A549 (cell line): ENCODE results near the gene PCDHA1. TPM values are rescaled to one million over a fixed set of nuclear protein-coding genes. Genes with fewer than 3 reads are reported as not detected.

ENCODE experiments used
- ATAC-seq, 2 experiments: fragments of 200-7000 bp in 1 of 2; fragments of >200 bp in 1 of 2; cut with Nextera tagmentation in 1 of 2; cut with Tn5 transposase in 1 of 2; 3 replicates each; pipeline versions ENCODE4 v1.8.0 to v1.9.1; 2018 to 2020; ENCODE audit warnings: mild to moderate bottlenecking in 1 of 2, moderate library complexity in 1 of 2
- CTCF ChIA-PET: fragments of 300-600 bp; sonication (Branson Sonifier 250); formaldehyde crosslinking; extraction: SDS; loops from one replicate; lab custom pipeline; 2021; ENCODE audit warnings: antibody characterized with exemption, inconsistent platforms; lab: Yijun Ruan, JAX
- POLR2A ChIA-PET: fragments of 350-600 bp; formaldehyde crosslinking; extraction: SDS; loops from one replicate; lab custom pipeline; 2021; ENCODE audit warnings: antibody characterized with exemption, inconsistent platforms; lab: Yijun Ruan, JAX
- DNase-seq, 2 experiments: peaks; one replicate each; pipeline versions ENCODE4 v3.0.0 to v3.0.0-alpha.2; 2011 to 2016; ENCODE audit warnings: low read depth in 1 of 2, low spot score in 1 of 2
- FAIRE-seq: peaks from 2 replicates; lab custom pipeline; 2011; peaks lifted over from hg19 to GRCh38; lab: Jason Lieb, UNC
- H3K27ac ChIP-seq, 2 experiments: fragments of >200 bp; sonication (Bioruptor Twin); formaldehyde crosslinking; 3 replicates each; pipeline ENCODE4 v1.5.1; 2016 to 2017
- H3K4me1 ChIP-seq: fragments of >200 bp; sonication (Bioruptor Twin); formaldehyde crosslinking; 3 replicates; pipeline ENCODE4 v1.6.1; 2016
- H3K4me2 ChIP-seq: fragments of >200 bp; sonication (Bioruptor Twin); formaldehyde crosslinking; 3 replicates; pipeline ENCODE4 v1.6.1; 2016
- H3K4me3 ChIP-seq: fragments of >200 bp; sonication (Bioruptor Twin); formaldehyde crosslinking; 3 replicates; pipeline ENCODE4 v1.5.1; 2016
- H3K9me3 ChIP-seq: fragments of >200 bp; sonication (Bioruptor Twin); formaldehyde crosslinking; 3 replicates; pipeline ENCODE4 v1.6.1; 2016
- BHLHE40 ChIP-seq: IDR thresholded peaks from 2 replicates; pipeline ENCODE4 v1.6.1; 2012; ENCODE audit warnings: low read depth, low read length, inconsistent platforms
- CEBPB ChIP-seq, 2 experiments: fragments of >200 bp in 1 of 2; sonication (Bioruptor Twin) in 1 of 2; formaldehyde crosslinking in 1 of 2; IDR thresholded peaks; 2 replicates each; pipeline ENCODE4 v1.6.1; 2012 to 2016
- EP300 ChIP-seq, 2 experiments: fragments of >200 bp; sonication (Bioruptor Twin); formaldehyde crosslinking; IDR thresholded peaks; 2 replicates in 1 of 2; 3 replicates in 1 of 2; pipeline ENCODE4 v1.6.1; 2016 to 2017
- HEYL ChIP-seq: fragments of 250-450 bp; sonication (Bioruptor Pico); IDR thresholded peaks from 2 replicates; pipeline ENCODE4 v1.8.0; 2021; ENCODE audit warnings: mild to moderate bottlenecking, moderate library complexity
- HOXA7 ChIP-seq: fragments of 250-450 bp; sonication (Bioruptor Pico); IDR thresholded peaks from 2 replicates; pipeline ENCODE4 v1.5.0; 2020; ENCODE audit warnings: mild to moderate bottlenecking, moderate library complexity
- JUN ChIP-seq, 2 experiments: fragments of >200 bp; sonication (Bioruptor Twin); formaldehyde crosslinking; IDR thresholded peaks; 2 replicates in 1 of 2; 3 replicates in 1 of 2; pipeline ENCODE4 v1.6.1; 2016 to 2017
- KDM5A ChIP-seq: fragments of 200-600 bp; sonication (generic); IDR thresholded peaks from 2 replicates; pipeline ENCODE4 v1.6.1; 2016; ENCODE audit warnings: antibody characterized with exemption, mild to moderate bottlenecking
- MAZ ChIP-seq: fragments of 150-350 bp; IDR thresholded peaks from 2 replicates; pipeline ENCODE4 v1.6.1; 2014; ENCODE audit warnings: antibody characterized with exemption, low read depth, low read length, borderline replicate concordance
- NR3C1 ChIP-seq: fragments of >200 bp; sonication (Bioruptor Twin); formaldehyde crosslinking; IDR thresholded peaks from 3 replicates; pipeline ENCODE4 v1.6.1; 2017
- POLR2A ChIP-seq: IDR thresholded peaks from 2 replicates; pipeline ENCODE4 v1.6.1; 2012; ENCODE audit warnings: mild to moderate bottlenecking, low read length
- RCOR1 ChIP-seq: fragments of 150-350 bp; IDR thresholded peaks from 2 replicates; pipeline ENCODE4 v1.6.1; 2014; ENCODE audit warnings: antibody characterized with exemption, low read length, low read depth
- RFX5 ChIP-seq: fragments of 450-650 bp; IDR thresholded peaks from 2 replicates; pipeline ENCODE4 v1.7.1; 2014; ENCODE audit warnings: antibody characterized with exemption, mild to moderate bottlenecking, moderate library complexity
- SREBF2 ChIP-seq: fragments of 450-650 bp; IDR thresholded peaks from 2 replicates; pipeline ENCODE4 v1.6.1; 2014; ENCODE audit warnings: mild to moderate bottlenecking, moderate library complexity
- ZNF302 ChIP-seq: fragments of 250-450 bp; sonication (Bioruptor Pico); IDR thresholded peaks from 2 replicates; pipeline ENCODE4 v1.9.0; 2021; ENCODE audit warnings: inconsistent platforms, mild to moderate bottlenecking, moderate library complexity
- ZSCAN20 ChIP-seq: fragments of 250-450 bp; sonication (Bioruptor Pico); IDR thresholded peaks from 2 replicates; pipeline ENCODE4 v1.8.0; 2022; ENCODE audit warnings: mild to moderate bottlenecking, moderate library complexity
- WGBS: methylation state at CpG from one replicate; pipeline ENCODE4 v1.1.6; 2017; ENCODE audit errors: missing lambda C conversion rate; 5-methylcytosine and 5-hydroxymethylcytosine counted together
- polyA plus RNA-seq, 4 experiments: library from polyadenylated mRNA; depleted of rRNA in 3 of 4; stranded (reverse); fragments of >200 nt; fragmentation: RNase III in 1 of 4; extraction: RNeasy Plus Mini Kit Qiagen cat#74134 plus additional on column Dnase treatment in 1 of 4; gene quantifications; 2 replicates in 3 of 4; 3 replicates in 1 of 4; pipeline ENCODE4 v1.2.3, GENCODE V29; 2011 to 2017
- TF ChIP-seq, protein P1 (sequence below): fragments of >200 bp; sonication (Bioruptor Twin); formaldehyde crosslinking; IDR thresholded peaks from 3 replicates; pipeline ENCODE4 v1.5.1; 2016
- TF ChIP-seq, protein P2 (sequence below): fragments of >200 bp; sonication (Bioruptor Twin); formaldehyde crosslinking; IDR thresholded peaks from 2 replicates; pipeline ENCODE4 v1.6.1; 2016
- TF ChIP-seq, protein P3 (sequence below): fragments of 200-600 bp; sonication (generic); IDR thresholded peaks from 2 replicates; pipeline ENCODE4 v1.6.1; 2016; ENCODE audit warnings: antibody characterized with exemption, mild to moderate bottlenecking, moderate library complexity

Gene PCDHA1
- polyA plus RNA-seq, 2 of the 4 experiments (the other 2 are of a cell fraction) = 0.13 to 0.52 TPM

DNA sequence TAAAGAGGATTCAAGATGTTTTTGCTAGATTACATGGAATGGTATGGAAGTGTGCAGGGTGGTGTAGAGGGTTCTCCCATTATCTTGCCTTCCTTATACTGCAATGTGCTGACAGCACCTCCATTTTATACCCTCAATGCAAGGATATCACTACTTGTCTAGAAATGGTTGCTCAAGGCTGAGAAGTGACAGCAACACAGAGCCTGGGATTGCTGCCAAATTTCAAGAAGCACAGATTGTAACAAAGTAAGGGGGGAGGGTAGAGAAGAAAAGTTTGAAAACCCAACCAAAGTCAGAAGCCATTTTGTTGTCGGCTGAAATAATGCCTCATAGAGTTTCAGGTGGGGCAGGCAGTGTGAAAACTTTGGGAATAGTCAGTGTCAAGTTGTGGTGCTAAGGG, 210.1 kb downstream of the PCDHA1 start (continued):
- TF ChIP-seq, protein P1, sequence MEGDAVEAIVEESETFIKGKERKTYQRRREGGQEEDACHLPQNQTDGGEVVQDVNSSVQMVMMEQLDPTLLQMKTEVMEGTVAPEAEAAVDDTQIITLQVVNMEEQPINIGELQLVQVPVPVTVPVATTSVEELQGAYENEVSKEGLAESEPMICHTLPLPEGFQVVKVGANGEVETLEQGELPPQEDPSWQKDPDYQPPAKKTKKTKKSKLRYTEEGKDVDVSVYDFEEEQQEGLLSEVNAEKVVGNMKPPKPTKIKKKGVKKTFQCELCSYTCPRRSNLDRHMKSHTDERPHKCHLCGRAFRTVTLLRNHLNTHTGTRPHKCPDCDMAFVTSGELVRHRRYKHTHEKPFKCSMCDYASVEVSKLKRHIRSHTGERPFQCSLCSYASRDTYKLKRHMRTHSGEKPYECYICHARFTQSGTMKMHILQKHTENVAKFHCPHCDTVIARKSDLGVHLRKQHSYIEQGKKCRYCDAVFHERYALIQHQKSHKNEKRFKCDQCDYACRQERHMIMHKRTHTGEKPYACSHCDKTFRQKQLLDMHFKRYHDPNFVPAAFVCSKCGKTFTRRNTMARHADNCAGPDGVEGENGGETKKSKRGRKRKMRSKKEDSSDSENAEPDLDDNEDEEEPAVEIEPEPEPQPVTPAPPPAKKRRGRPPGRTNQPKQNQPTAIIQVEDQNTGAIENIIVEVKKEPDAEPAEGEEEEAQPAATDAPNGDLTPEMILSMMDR = no peak
- TF ChIP-seq, protein P2, sequence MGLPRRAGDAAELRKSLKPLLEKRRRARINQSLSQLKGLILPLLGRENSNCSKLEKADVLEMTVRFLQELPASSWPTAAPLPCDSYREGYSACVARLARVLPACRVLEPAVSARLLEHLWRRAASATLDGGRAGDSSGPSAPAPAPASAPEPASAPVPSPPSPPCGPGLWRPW = no peak
- no peak for TF ChIP-seq ZSCAN20 (CRISPR knock-in tag)

DNA sequence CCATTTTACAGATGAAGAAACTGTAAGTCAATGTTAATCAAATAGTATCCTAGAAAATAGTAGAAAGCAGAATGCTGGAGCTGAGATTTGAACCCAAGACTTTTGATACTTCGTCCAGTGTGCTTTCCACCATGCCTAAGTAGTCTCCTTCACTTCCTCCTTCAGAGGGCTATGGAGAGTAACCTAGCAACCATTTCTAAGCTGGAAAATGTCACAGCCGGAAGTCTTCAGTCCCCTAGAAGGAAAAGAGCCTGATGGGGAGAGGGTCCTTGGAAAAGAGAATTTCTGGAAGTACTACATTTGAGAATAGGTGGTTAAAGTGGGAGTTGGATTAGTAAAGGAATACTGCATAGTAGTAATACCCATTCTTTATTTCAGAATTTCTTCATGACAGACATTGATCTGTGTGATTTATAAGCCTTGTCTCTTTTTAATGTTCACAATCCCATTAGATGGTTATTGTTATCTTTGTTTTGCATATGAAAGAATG, 213.0 kb downstream of the PCDHA1 start:
- POLR2A ChIA-PET = no interaction called here
- Histone ChIP-seq H3K4me2 (no peak overlapping the region), H3K4me3 (no peak overlapping the region), H3K4me1 (peaks cover 42% of the 10 kb centered on the region), H3K9me3 (no peaks in the 10 kb centered on the region)
- ATAC-seq = no peak
- no peak for TF ChIP-seq JUN (IDR thresholded peaks at IDR 0.05)
- no peak for TF ChIP-seq ZSCAN20 (CRISPR knock-in tag)
- TF ChIP-seq RFX5 = no peak
- no peak for TF ChIP-seq POLR2A
- no peak for TF ChIP-seq MAZ
- no peak for TF ChIP-seq BHLHE40
- TF ChIP-seq, protein P3, sequence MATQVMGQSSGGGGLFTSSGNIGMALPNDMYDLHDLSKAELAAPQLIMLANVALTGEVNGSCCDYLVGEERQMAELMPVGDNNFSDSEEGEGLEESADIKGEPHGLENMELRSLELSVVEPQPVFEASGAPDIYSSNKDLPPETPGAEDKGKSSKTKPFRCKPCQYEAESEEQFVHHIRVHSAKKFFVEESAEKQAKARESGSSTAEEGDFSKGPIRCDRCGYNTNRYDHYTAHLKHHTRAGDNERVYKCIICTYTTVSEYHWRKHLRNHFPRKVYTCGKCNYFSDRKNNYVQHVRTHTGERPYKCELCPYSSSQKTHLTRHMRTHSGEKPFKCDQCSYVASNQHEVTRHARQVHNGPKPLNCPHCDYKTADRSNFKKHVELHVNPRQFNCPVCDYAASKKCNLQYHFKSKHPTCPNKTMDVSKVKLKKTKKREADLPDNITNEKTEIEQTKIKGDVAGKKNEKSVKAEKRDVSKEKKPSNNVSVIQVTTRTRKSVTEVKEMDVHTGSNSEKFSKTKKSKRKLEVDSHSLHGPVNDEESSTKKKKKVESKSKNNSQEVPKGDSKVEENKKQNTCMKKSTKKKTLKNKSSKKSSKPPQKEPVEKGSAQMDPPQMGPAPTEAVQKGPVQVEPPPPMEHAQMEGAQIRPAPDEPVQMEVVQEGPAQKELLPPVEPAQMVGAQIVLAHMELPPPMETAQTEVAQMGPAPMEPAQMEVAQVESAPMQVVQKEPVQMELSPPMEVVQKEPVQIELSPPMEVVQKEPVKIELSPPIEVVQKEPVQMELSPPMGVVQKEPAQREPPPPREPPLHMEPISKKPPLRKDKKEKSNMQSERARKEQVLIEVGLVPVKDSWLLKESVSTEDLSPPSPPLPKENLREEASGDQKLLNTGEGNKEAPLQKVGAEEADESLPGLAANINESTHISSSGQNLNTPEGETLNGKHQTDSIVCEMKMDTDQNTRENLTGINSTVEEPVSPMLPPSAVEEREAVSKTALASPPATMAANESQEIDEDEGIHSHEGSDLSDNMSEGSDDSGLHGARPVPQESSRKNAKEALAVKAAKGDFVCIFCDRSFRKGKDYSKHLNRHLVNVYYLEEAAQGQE = no peak
- no peak for TF ChIP-seq SREBF2
- no peak for TF ChIP-seq RCOR1
- no peak for TF ChIP-seq NR3C1
- no peak for TF ChIP-seq EP300 (IDR thresholded peaks at IDR 0.05)
- TF ChIP-seq, all 56 proteins: peak for 0
- no peak overlapping the region for H3K27ac ChIP-seq
- CTCF ChIA-PET = interaction anchor here (0.7 to 2.8 kb wide), 4 partner anchors 8 to 123 kb away, joined by 3 to 11 read pairs (median 6); no protein-coding TSS in a partner anchor
- DNase-seq (no peak), FAIRE-seq (no peak)
- 79% methylated on average over 2 of the region's 2 CpGs for WGBS

DNA sequence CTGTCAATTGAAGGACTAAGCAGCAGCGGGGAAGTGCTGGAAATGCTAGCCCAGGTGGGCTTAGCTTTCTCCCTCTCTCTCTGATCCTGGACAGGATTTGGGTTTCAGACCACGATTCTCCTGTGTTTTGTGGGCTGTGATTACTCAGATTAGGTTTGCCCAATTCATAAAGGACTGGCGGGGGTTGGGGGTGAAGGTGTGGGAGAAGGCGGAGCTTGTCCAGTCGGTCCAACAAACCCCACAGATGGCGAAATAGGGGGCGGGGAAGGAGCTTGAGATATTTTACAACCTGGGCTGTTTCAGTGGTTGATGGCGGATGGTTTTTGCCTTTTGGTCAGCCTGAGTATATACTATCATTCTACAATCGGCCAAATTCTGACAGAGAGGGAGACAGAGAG, 215.5 kb downstream of the PCDHA1 start:
- DNase-seq (peak; percentile 47 to 67), ATAC-seq (peak; percentile 53 to 57; a peak in 4 of 6 replicates), FAIRE-seq (no peak)
- H3K4me2 ChIP-seq = peak overlapping the region; percentile 79
- peak overlapping the region; percentile 76 to 79 for H3K27ac ChIP-seq
- H3K4me1 ChIP-seq = peaks cover 43% of the 10 kb centered on the region
- H3K9me3 ChIP-seq = no peaks in the 10 kb centered on the region
- WGBS = 24% methylated on average over 9 of the region's 9 CpGs
- POLR2A ChIA-PET = interaction anchor here (1.7 kb wide), 1 partner anchor 35 kb away, joined by 5 read pairs; the partner anchor contains the start of gene PCDHAC2
- H3K4me3 ChIP-seq = peak overlapping the region; percentile 47
- no peak for TF ChIP-seq KDM5A
- TF ChIP-seq HEYL (CRISPR knock-in tag) = no peak
- no peak for TF ChIP-seq ZNF302 (CRISPR knock-in tag)
- TF ChIP-seq CEBPB (IDR thresholded peaks at IDR 0.05) = peak in 1 of 2 experiments; percentile 79; a peak in 2 of 4 replicates
- TF ChIP-seq HOXA7 (CRISPR knock-in tag) = no peak
- TF ChIP-seq, all 56 proteins: peak for 1
- CTCF ChIA-PET = interaction anchor here (0.6 to 2.8 kb wide), 4 partner anchors 34 to 75 kb away, joined by 3 to 11 read pairs (median 5); partner anchors contain the start of gene PCDHAC1
